Putamen (tissue), 1 donor: Measurements from ENCODE around the gene FRY.

Experiments
- DNase-seq: peaks from one replicate; pipeline ENCODE4 v3.0.0-alpha.2; 2016; ENCODE audit warnings: low spot score

The FRY gene

DNA sequence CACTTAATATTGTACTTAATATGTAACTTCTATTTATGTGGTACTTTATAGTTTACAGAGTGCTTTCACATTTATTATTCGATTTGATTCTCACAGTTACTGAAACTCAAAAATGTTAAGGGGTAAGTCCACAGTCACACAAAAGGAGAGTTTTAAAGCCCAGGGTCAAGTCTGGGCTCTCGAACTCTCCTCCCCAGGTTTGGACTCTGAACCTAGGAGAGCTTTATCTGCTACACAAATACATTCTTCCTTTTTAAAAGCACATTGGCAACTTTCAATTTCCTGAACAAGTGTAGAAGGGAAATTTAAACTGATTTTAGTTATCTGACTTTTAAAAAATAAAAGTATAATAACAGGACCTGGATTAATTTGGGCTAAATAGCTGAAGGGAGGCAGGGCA, 144.4 kb downstream of the FRY start:
- no peak for DNase-seq

DNA sequence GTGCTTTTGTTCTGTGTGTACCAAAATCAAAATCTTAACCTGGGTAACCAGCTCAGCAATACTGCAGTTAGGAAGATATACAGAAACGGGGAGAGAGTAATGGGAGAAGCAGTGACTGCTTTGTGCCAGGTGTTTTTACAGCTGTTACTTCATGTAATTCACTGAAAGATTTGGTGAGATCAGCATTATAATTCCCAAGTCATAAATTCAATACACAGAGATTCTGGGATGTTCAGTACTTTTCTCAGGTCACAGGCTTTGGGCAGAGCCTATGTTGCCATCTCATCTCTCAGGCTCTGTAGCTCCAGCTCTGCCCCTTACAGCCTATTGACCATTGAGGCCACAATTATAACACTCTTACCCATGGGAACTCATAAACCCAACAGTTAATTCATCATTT, 145.1 kb downstream of the FRY start:
- DNase-seq: no peak

DNA sequence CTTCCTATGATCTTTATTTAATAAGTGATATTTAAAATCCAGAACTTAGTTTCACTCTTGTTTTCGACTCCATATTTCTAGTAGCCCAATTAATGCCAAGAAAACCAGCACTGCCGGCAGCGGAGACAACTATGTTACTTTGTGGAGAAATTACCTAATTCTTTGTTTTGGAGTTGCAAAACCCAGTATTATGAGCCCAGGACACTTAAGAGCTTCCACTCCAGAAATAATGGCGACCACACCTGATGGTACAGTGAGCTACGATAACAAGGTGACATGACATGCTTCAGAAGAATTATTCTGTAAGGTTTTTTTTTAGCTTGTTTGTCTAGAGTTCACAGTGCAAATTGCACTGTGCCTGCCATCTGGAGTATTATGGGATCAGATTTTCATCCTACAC, 147.2 kb downstream of the FRY start:
- DNase-seq: peak; percentile 23

DNA sequence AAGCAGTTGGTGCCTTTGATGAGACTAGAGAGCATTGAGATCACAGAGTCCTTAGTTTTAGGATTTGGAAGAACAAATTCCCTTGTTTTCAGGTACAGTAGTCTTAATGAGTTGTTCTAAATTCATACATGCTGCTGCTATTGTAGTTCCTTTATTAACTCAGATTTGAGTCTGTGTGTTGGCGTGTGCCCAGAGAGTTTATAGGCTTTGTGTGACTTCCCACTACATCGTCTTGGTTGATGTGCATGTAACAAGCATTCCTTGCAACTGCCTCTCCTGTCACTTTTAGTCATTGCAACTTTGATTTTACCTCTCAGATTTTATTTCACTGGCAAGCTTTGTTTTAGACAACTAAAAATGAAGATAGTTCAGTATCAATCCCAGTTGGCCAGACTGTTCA, 148.1 kb downstream of the FRY start:
- peak; percentile 62 for DNase-seq

DNA sequence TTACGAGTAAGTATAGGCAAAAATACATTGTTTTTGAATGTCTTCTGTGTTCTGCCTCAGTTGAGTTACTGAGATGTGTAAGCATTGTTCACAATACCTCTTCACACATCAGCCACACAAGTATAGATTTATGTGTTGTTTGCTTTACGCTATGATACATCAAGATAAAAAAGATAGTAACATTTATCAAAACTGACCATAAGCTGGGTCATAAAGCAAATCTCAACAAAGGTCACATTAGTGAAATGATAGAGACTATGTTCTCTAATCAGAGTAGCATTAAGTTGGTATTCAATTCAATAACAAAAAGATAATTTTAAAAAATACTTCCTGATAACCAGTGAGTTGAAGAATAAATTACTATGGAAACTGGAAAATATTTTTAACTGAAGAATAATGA, 156.1 kb downstream of the FRY start:
- DNase-seq: no peak

DNA sequence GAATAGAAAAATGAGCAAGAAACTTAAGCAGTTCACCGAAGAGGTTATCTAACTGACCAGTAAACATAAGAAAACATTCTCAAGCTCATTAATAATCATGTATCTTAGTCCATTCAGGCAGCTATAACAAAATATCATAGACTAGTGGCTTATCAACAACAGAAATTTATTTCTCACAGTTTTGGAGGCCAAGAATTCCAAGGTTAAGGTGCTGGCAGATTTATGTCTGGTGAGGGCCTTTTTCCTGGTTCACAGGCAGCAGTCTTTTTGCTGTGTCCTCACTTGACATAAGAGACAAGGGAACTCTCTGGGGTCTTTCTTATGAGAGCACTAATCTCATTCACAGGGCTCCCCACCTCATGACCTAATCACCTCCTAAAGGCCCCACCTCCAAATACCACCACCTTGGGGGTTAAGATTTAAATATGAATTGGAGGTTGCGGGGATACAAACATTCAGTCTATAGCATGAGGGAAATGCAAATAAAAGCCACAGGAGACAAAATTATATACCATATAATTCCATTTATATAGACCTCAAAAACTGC, 160.0 kb downstream of the FRY start:
- no peak for DNase-seq

DNA sequence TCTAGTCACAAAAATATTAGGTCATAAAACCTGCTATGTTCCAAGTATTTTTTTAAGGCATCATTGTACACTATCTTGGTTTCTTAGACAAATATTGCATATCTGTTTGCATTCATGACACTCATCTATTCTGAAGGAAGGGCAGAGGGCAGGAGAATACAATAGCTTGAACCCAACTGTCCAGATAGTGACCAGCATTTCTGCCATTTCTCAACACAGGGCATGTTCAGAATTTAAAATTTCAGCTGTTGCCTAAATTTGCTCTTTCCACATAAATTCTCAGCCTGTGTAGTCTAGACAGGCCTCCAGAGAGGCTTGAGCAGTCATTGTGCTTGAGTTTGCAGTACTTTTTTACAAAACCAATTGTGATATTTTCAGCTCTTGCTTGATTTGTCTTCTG, 164.1 kb downstream of the FRY start:
- DNase-seq: no peak

DNA sequence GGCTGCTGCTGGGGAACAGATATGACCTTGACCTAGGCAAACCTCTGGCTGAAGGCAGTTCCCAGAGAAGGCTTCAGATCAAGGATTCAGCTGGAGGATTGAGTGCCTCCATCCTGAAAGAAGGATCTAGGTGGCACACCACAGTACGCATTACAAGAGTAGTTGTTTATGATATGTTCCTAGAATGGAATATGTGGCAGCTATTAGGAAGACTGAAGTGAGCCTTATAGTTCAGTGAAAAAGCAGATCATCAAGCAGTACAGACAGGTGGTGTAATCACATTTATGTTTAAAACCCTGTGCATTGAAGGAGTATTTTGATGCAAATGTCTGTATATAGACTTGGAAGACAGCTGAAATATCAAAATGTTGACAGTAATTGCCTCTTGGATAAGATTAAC, 167.6 kb downstream of the FRY start:
- no peak for DNase-seq

DNA sequence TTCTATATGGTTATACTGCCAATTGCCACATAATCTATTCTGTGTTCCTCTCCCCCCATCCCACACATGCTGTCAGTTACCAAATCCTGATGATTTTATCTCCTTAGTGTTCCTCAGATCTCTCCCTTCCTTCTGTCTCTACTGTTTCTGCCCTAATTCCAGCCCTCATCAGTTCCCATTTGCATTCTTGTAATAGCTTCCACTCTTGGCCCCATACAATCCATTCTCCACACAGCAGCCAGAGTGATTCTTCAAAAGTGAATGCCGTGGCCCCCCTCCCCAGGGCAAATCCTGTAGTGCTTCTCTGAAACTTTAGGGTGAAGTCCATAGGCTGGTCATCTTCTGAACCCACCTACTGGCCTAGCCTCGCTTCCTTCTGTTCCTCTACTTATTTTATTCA, 169.2 kb downstream of the FRY start:
- DNase-seq: peak; percentile 13

DNA sequence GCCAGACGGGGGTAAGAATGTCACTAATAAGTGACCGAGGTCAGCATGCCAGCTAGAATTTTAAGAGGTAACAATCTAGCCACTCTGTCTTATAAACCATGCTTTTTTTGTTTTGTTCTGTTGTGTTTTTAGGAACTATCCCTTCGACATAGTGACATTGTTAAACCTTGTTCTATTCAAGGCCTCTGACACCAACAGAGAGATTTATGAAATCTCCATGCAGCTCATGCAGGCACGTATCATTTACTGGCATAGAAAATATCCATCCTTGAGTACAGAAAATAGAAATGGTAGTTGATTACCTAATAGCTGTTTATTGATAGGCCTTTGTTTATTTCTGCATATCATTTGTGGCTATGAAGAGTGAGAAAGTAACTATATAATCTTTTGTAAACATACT, 170.2 kb downstream of the FRY start:
- no peak for DNase-seq

DNA sequence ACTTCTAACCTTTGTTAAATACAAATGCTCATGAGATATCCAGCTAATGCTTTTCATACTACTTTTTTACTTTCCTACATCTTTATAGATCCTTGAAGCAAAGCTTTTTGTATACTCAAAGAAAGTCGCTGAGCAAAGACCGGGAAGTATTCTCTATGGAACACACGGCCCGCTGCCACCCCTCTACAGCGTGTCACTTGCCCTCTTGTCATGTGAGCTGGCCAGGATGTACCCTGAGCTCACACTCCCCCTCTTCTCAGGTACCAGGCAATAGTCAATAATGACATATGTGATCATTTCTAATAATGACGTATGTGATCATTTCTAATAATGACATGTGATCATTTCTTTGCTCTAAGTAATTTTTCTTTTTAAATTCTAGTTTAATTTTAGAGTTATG, 170.7 kb downstream of the FRY start:
- no peak for DNase-seq

DNA sequence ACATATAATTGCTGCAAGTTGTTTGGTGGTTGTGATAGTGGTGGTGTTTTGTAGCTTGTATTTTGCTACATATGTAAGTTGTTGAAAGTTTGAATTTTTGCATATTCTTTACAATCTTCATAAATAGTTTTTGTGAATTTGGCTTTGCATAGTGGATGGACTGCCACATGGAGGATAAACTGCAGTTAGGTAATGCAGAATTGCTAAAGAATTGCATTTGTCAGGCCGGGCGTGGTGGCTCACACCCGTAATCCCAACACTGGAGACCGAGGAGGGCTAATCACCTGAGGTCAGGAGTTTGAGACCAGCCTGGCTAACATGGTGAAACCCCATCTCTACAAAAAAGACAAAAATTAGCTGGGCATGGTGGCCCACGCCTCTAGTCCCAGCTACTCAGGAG, 171.6 kb downstream of the FRY start:
- no peak for DNase-seq

DNA sequence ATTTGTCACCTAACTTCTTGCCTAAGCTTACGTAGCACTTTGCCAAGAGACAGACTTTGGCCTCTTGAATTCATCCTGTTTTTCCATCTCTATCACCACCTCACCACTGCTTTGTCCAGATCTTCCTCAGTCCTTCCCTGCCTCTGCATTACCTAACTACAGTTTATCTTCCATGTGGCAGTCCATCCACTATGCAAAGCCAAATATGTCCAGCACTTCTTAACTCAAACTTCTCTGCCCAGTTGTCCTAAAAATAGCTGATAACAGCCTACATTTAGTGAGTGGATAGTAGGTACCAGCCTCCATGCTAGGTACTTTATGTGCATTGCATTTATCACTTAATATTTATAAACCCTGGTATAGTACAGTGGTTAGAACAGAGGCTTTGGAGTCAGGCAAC, 172.2 kb downstream of the FRY start:
- no peak for DNase-seq

DNA sequence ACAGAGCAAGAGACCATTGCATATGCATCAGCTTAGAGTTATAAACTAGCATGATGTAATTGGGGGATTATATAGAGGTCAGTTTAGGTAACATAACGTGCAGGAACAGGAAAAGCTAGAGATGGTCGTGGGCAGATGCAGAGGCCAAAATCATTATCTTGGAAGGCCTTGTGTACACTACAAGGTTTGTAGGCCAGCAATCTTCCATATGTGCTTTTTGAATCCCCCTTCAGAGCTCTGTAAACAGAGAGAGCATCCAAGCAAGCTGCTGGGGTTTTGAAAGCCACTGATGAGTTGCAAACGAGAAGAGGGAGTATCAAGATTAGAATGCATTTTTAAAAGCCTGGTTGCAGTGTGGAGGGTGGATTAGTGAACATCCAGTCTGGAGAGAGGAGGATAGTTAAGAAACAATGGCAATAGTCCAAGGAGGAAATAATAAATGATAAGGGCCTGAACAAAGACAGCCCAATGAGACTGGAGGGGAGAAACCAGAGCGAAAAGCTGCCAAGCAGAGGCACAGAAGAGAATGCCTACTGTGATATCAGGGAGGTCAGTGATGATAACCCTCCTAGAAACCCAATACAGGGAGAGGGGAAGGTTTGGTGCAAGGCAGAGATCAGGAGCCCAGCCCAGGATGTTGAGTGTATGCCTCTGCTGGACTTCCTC, 174.0 kb downstream of the FRY start:
- no peak for DNase-seq

DNA sequence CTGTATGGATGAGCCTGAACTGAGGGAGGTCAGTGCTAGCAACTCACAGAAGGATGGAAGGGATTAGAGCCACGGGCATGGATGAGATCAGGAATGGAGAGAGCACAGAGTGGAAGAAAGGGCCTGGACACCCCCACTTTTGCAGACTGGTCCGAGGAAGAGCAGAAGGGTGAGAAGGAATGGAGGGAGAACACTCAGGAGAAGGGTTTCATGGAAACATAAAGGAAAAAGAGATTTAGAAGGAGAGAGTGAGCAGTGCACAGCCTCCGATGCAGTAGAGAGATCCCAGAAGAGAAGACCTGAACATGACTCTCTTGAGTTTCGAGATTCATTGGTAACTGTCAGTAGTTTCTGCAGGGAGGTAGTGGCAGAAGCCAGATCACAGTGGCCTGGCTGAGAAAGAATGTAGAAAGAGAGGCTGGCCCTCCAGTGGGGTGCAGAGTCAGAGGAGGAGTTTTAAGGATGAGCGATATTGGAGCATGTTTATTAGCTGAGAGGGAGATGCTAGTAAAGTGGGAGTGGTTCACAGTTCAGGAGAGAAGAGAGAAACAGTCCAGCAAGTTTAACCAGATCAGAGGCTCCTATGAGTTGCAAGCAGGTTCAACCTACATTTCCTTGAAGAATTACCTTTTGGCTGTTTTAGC, 174.6 kb downstream of the FRY start:
- no peak for DNase-seq

DNA sequence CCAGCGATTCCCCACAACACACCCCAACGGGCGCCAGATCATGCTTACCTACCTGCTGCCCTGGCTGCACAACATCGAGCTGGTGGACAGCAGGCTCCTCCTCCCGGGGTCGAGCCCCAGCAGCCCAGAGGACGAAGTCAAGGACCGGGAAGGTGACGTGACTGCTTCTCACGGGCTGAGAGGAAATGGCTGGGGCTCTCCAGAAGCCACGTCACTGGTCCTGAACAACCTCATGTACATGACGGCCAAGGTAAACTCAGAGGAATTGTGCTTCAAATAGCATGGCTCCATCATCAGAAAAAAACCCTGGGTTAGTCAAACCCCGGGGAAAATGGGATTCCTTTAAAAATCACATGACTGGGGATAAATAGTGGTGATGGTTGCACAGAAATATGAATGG, 177.3 kb downstream of the FRY start:
- DNase-seq: no peak

DNA sequence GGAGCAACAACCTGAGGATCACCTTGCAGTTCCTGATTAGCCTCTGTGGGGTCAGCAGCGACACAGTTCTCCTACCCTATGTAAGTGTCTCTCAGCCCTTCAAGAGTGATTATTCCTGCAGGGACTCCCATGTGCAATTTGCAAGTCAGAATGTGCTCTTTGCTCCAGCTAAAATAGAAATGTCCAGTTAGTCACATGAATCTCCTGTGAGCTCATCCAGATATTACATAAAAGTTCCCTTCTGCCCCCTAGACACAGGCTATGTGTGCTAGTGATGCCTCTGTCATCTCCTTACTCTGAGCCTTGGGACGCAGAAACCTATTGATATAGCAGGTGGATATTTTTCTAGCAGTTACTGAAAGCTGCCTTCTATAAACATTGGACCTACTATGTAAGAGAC, 178.1 kb downstream of the FRY start:
- no peak for DNase-seq

DNA sequence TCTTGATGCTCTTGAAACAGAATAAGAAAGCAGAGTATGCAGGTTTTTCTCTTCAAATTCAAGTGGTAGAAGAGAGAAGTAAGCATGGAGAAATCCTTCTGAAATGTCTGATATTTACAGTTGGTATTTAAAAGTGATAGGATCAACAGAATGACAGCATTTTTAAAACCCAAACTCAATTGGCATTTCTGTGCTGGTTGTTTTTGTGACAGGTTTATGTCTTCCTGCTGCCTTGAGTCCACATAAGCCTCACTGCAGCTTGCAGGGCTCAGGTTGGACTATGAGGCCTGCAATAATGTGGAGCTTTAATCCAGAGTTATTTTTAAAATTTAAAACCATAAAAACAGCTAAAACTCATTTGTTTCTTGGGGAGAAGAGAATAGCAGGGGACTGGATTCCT, 178.5 kb downstream of the FRY start:
- DNase-seq: no peak

DNA sequence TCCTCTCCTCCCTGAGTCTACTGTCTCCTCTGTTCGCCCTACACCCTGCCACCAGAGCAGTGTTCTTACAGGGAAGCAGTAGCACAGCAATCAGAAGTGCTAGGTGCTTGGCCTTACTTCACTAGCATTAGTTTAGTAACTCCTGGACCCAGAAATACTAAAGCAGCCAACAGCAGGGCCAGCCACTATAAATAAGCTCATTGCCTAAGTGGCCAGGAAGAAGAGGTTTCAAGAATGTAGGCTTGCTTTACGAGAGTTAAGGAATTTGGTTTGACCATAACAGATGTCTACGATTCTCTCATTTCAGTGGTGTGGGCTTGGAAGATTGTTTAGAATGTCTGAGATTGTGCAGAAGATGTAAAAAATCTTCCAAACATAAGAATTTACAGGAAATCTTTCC, 180.2 kb downstream of the FRY start:
- DNase-seq: no peak

DNA sequence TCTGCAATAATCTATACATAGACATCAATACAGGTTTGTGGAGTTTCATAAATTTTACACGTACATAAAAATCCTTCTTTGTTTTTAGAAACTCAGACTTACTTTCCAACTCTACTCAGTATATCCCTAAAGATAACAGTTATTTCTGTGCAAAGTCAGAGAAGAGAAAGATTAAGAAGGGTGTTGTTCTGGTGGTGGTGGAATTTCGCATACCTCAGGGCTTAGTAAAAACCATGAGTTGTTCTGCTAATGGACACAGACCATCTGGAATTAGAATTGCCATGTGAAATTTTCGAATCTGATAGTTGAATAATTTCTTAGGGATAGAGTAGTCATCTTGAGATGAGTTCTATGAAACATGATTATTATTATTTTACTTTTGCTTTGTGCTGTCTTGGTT, 180.8 kb downstream of the FRY start:
- no peak for DNase-seq

DNA sequence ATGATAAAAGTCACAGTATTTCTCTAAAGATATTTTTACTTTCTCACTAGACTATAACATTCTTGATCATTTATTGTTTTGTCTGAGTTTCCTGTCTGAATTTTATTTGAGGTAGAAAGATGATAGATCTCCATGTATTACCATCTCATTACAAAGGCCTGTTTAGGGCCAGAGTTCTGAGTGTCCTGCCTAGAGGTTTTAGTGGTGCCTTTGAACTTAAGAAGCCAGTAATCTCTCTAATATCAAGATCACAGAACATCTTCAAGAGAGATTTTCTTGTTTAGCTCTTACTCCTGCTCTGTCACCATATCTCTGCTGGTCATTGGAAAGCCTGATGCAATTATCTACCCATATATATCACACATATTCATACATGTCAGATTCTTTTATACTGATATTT, 182.1 kb downstream of the FRY start:
- no peak for DNase-seq

DNA sequence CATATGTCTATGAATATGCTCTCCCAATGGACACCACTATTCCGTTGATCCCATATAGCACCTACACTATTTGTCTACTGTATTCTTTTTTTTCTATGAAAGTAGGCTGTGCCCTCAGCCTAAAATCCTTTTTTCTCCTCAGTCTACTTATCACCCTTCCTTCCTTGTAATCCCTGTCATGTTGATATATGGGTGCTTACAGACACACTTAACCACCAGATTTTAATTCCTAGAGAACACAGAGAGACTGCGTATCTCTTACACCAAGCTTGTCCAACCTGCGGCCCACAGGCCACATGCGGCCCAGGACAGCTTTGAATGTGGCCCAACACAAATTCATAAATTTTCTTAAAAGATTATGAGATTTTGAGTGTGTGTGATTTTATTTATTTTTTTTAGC, 182.5 kb downstream of the FRY start:
- no peak for DNase-seq

DNA sequence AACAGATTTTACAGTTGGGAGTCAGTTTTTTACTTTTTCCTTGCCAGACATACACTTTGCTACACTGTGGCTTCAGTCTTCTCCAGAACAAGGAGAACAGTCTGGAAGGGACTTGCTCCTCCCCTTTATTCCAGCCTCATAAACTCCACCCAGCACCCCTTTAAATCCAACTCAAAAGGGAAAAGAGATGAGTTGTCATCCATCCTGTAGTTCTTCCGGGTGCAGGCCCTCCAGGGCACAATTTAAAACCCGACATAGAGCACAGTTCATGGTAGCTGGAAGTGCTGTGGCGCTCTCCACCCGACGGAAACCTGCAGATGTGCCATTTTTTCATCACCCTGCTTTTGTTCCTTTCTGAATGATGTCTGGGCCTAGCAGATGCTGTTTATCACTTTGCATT, 184.7 kb downstream of the FRY start:
- no peak for DNase-seq

DNA sequence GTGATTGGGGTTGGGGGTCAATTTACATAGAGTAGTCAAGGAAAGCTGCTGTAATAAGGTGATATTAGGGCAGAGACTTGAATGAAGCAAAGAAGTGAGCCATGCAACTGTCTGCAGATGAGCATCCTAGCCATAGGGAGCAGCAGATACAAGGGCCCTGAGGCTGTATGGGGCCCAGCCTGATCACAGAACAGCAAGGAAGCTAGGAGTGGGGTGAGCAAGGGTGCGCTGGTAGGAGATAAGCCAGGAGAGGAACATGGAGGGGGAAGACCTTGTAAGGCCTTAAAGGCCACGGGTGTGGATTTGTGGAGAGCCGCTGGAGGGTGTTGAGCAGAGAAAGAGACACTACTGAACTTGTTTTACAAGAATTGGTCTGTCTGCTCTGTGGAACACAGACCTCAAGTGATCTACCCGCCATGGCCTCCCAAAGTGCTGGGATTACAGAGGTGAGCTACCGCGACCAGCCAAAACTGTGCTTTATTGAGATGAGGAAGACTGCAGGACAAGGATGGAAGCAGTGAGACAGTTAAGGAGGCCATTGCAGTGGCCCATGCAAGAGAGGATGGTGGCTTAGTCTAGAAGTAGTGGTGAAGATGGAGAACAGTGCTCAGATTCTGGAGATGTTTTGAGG, 190.6 kb downstream of the FRY start:
- no peak for DNase-seq
